Endodermal cell (in vitro differentiated cells): ENCODE measurements around the gene PPP1R3F. TPM values are rescaled to one million over a fixed set of nuclear protein-coding genes. Genes with fewer than 3 reads are reported as not detected.

ENCODE experiments used
- DNase-seq: peaks from one replicate; pipeline ENCODE4 v3.0.0-alpha.2; 2017
- H3K27ac ChIP-seq: 2 replicates; pipeline ENCODE4 v1.5.1; 2013; ENCODE audit warnings: mild to moderate bottlenecking, low read depth, low read length, moderate library complexity
- H3K27me3 ChIP-seq: 2 replicates; pipeline ENCODE4 v1.6.1; 2013; ENCODE audit warnings: mild to moderate bottlenecking, low read length, moderate library complexity; ENCODE audit not compliant: insufficient read depth, control insufficient read depth, poor library complexity, severe bottlenecking
- H3K36me3 ChIP-seq: 2 replicates; pipeline ENCODE4 v1.7.0; 2013; ENCODE audit warnings: mild to moderate bottlenecking, low read length, moderate library complexity; ENCODE audit not compliant: control insufficient read depth, insufficient read depth
- H3K4me1 ChIP-seq: one replicate; pipeline ENCODE4 v1.7.0; 2013; ENCODE audit warnings: low read length; ENCODE audit not compliant: control insufficient read depth, insufficient read depth
- H3K4me3 ChIP-seq: 2 replicates; pipeline ENCODE4 v1.5.1; 2013; ENCODE audit warnings: mild to moderate bottlenecking, low read length, moderate library complexity
- H3K9ac ChIP-seq: 2 replicates; pipeline ENCODE4 v1.6.1; 2013; ENCODE audit warnings: mild to moderate bottlenecking, low read length, moderate library complexity; ENCODE audit not compliant: poor library complexity, severe bottlenecking; ENCODE audit errors: extremely low read depth
- H3K9me3 ChIP-seq: 2 replicates; pipeline ENCODE4 v1.6.1; 2013; ENCODE audit warnings: mild to moderate bottlenecking, low read length, moderate library complexity; ENCODE audit not compliant: control insufficient read depth
- H3K27ac Mint-ChIP-seq: 2 replicates; pipeline ENCODE4 v1.8.0; 2020; ENCODE audit warnings: mixed read lengths
- H3K27me3 Mint-ChIP-seq: 2 replicates; pipeline ENCODE4 v1.8.0; 2021; ENCODE audit warnings: mild to moderate bottlenecking, mixed read lengths; ENCODE audit not compliant: insufficient read depth
- H3K36me3 Mint-ChIP-seq: 2 replicates; pipeline ENCODE4 v1.8.0; 2020; ENCODE audit warnings: low read depth, mixed read lengths
- H3K4me1 Mint-ChIP-seq: 2 replicates; pipeline ENCODE4 v1.8.0; 2020; ENCODE audit warnings: mixed read lengths
- H3K4me3 Mint-ChIP-seq: 2 replicates; pipeline ENCODE4 v1.8.0; 2020; ENCODE audit warnings: mild to moderate bottlenecking, moderate library complexity, mixed read lengths
- H3K9me3 Mint-ChIP-seq: 2 replicates; pipeline ENCODE4 v1.8.0; 2020; ENCODE audit warnings: mild to moderate bottlenecking, mixed read lengths
- CTCF ChIP-seq: fragments of 200-600 bp; sonication (generic); conservative IDR thresholded peaks from 2 replicates; pipeline ENCODE4 v1.5.0; 2021; ENCODE audit warnings: antibody characterized with exemption, mild to moderate bottlenecking
- WGBS, 2 experiments: methylation state at CpG; one replicate each; pipeline versions ENCODE4 v1.1.5 to v1.1.7; 2013; ENCODE audit warnings: missing lambda C conversion rate in 2 of 2, mixed read lengths in 1 of 2; ENCODE audit not compliant: insufficient coverage in 1 of 2, insufficient read length in 1 of 2; 5-methylcytosine and 5-hydroxymethylcytosine counted together
- total RNA-seq, 2 donors: library from RNA; stranded (reverse); fragmentation: NEBNext Ultra II Directional in 1 of 2; extraction: Animal tissue kit (Norgen Biotek cat#: 25700) in 1 of 2; gene quantifications; 2 replicates in 1 of 2; 3 replicates in 1 of 2; pipeline ENCODE4 v1.2.1, GENCODE V29; 2021

PPP1R3F gene
- total RNA-seq, 2 donors from 2014 or later = 6.9 to 16.6 TPM

- no peaks in the 10 kb centered on the region for H3K4me1 ChIP-seq
- no peak for TF ChIP-seq CTCF
- Mint-ChIP-seq H3K27ac (no peak overlapping the region), H3K9me3 (peaks cover 70% of the 10 kb centered on the region), H3K36me3 (peaks cover 7% of the 10 kb centered on the region), H3K4me1 (no peaks in the 10 kb centered on the region), H3K4me3 (no peak overlapping the region), H3K27me3 (no peaks in the 10 kb centered on the region)
- H3K27me3 ChIP-seq = no peaks in the 10 kb centered on the region
- H3K36me3 ChIP-seq = no peaks in the 10 kb centered on the region
- no peak for DNase-seq
- H3K27ac ChIP-seq = no peak overlapping the region
- no peak overlapping the region for H3K4me3 ChIP-seq
- H3K9ac ChIP-seq = no peak overlapping the region
- no peaks in the 10 kb centered on the region for H3K9me3 ChIP-seq
- WGBS, 2 experiments = 94 to 95% methylated on average over 2 to 13 of the region's 13 CpGs
These were observed 18.3 kb upstream of the PPP1R3F start for GRCh38 chrX:49251325-49251724.

GRCh38 chrX:49254639-49255038, 15.0 kb upstream of the PPP1R3F start:
- no peak for TF ChIP-seq CTCF
- Histone ChIP-seq H3K9me3 (no peaks in the 10 kb centered on the region), H3K4me1 (no peaks in the 10 kb centered on the region), H3K27me3 (no peaks in the 10 kb centered on the region), H3K9ac (no peak overlapping the region), H3K36me3 (no peaks in the 10 kb centered on the region), H3K27ac (no peak overlapping the region), H3K4me3 (no peak overlapping the region)
- Mint-ChIP-seq H3K36me3 (peaks cover 7% of the 10 kb centered on the region), H3K9me3 (peaks cover 72% of the 10 kb centered on the region), H3K27me3 (no peaks in the 10 kb centered on the region), H3K4me3 (no peak overlapping the region), H3K4me1 (peaks cover 3% of the 10 kb centered on the region), H3K27ac (no peak overlapping the region)
- no peak for DNase-seq
- WGBS, 2 experiments = 92 to 100% methylated on average over 1 to 7 of the region's 7 CpGs

GRCh38 chrX:49256268-49256995, 13.2 kb upstream of the PPP1R3F start:
- no peaks in the 10 kb centered on the region for H3K9me3 ChIP-seq
- H3K4me1 Mint-ChIP-seq = peaks cover 6% of the 10 kb centered on the region
- WGBS, 2 experiments = 81 to 92% methylated on average over 2 to 9 of the region's 9 CpGs
- H3K4me3 ChIP-seq = no peak overlapping the region
- H3K27ac Mint-ChIP-seq = no peak overlapping the region
- H3K9me3 Mint-ChIP-seq = peaks cover 76% of the 10 kb centered on the region
- no peak overlapping the region for H3K9ac ChIP-seq
- TF ChIP-seq CTCF = no peak
- H3K36me3 Mint-ChIP-seq = no peaks in the 10 kb centered on the region
- no peak overlapping the region for H3K27ac ChIP-seq
- no peaks in the 10 kb centered on the region for H3K27me3 Mint-ChIP-seq
- no peak overlapping the region for H3K4me3 Mint-ChIP-seq
- H3K36me3 ChIP-seq = no peaks in the 10 kb centered on the region
- no peaks in the 10 kb centered on the region for H3K27me3 ChIP-seq
- H3K4me1 ChIP-seq = no peaks in the 10 kb centered on the region
- DNase-seq = no peak
